ENCODE data around the gene ORMDL3. TPM values are rescaled to one million over a fixed set of nuclear protein-coding genes. Genes with fewer than 3 reads are reported as not detected.

The ORMDL3 gene, protein sequence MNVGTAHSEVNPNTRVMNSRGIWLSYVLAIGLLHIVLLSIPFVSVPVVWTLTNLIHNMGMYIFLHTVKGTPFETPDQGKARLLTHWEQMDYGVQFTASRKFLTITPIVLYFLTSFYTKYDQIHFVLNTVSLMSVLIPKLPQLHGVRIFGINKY
- 33.5 to 42.6 TPM (median 40.8 TPM) in 5 replicates for total RNA-seq (2022; extraction: Qiagen RNA extraction)

DNA sequence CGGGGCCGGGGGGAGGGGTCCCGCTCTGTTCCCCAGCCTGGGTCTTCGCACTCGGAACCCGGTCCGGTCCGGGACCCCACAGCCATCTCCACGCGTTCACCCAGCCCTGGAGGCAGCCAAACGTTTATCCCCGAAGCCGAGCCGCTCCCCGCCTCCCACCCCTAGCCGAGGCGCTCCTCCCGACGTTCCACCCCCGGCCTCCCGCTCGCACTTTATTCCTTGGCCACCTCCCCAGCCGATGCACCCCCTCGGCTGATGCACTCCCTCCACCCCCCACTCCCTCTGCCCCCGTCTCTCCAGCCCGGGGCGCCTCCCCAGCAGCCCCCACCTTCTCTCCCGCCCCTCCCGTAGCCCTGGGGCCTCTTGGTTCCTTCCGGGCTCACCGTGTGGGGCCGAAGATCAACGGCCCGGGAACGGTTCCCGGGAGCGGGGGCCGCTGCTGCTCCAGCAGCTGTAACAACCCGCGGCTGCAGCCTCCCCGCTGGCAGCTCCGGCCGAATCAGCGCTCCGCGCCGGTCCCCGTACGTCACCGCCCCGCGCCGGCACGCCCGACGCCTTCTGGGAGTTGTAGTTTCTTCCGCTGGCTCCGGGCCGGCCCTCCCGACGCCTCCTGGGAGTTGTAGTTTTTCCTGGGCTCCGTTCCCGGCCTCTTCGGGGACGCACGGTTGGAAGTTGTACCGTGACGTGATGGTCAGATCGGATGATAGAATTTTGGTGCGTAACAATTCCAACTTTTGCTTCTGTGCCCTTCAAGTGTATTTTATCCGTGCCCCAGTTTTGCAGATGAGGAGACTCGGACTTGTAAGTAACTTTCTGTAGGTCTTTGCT, at the start of gene ORMDL3, which contains the start of gene LRRC3C:
Gene ORMDL3 (minus strand): TSS at position 501 of the 828 bp plus-strand sequence. CDS start 3,398 bp downstream, outside the sequence.
Gene LRRC3C (plus strand): TSS at position 632 of the 828 bp plus-strand sequence. CDS start 13,792 bp downstream, outside the sequence.

DNA sequence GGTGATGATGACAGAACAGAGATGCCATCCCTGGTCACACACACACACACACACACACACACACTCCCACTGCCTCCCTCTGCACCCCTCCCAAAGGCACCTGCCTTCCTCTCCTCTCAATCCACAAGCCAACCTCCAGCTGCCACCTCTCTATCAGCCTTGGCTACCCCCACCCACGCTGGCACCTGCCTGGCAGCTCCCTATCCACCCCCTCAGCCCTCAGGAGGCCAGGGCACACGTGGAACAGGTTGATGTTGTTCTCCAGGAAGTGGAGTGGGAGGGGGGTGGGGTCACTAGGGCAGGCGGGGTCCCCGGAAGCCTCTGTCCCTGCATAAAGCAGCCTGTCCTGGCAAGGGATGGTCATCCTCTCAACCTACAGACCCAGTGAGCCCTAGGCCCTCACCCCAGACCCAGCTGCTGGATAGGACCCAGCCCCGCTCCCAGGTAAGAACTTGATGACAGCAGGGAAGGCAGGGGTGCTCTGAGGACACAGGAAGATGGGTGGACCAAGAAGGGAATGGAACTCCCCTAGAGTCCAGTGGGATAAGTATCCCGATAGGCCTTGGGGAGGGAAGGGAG, 35.3 kb upstream of the ORMDL3 start, which contains the start of gene GSDMA:
Gene GSDMA (plus strand): TSS at position 363 of the 579 bp plus-strand sequence. CDS start 2,684 bp downstream, outside the sequence.

Other genes starting within 250 kb of the ORMDL3 start
- gene PGAP3, start 239.5 kb downstream of the ORMDL3 start, total RNA-seq (2022; extraction: Qiagen RNA extraction): 7.8 to 8.6 TPM (median 8.0 TPM) in 5 replicates
- gene ERBB2, start 227.5 kb downstream of the ORMDL3 start, total RNA-seq (2022; extraction: Qiagen RNA extraction): 29.9 to 37.8 TPM (median 33.7 TPM) in 5 replicates
- 78.2 to 96.6 TPM (median 90.3 TPM) in 5 replicates for gene MIEN1, start 197.1 kb downstream of the ORMDL3 start, total RNA-seq (2022; extraction: Qiagen RNA extraction)
- 3.1 to 5.2 TPM (median 3.9 TPM) in 5 replicates for gene GRB7, start 189.7 kb downstream of the ORMDL3 start, total RNA-seq (2022; extraction: Qiagen RNA extraction)
- gene IKZF3, start 63.3 kb downstream of the ORMDL3 start, total RNA-seq (2022; extraction: Qiagen RNA extraction): not detected in 5 replicates
- not detected in 5 replicates for gene ZPBP2, start 59.4 kb downstream of the ORMDL3 start, total RNA-seq (2022; extraction: Qiagen RNA extraction)
- gene GSDMB, start 9.0 kb downstream of the ORMDL3 start, total RNA-seq (2022; extraction: Qiagen RNA extraction): 1.3 to 2.8 TPM (median 2.2 TPM) in 5 replicates
- gene LRRC3C, start 131 bp upstream of the ORMDL3 start, total RNA-seq (2022; extraction: Qiagen RNA extraction): not detected in 5 replicates
- gene GSDMA, start 35.4 kb upstream of the ORMDL3 start, total RNA-seq (2022; extraction: Qiagen RNA extraction): not detected in 5 replicates
- 159 to 170 TPM (median 169 TPM) in 5 replicates for gene PSMD3, start 53.2 kb upstream of the ORMDL3 start, total RNA-seq (2022; extraction: Qiagen RNA extraction)
- 0.22 to 1.2 TPM (median 0.77 TPM) in 5 replicates for gene CSF3, start 87.8 kb upstream of the ORMDL3 start, total RNA-seq (2022; extraction: Qiagen RNA extraction)
- 52.9 to 61.8 TPM (median 56.7 TPM) in 5 replicates for gene MED24, start 126.8 kb upstream of the ORMDL3 start, total RNA-seq (2022; extraction: Qiagen RNA extraction)
- gene THRA, start 135.4 kb upstream of the ORMDL3 start, total RNA-seq (2022; extraction: Qiagen RNA extraction): 23.9 to 31.0 TPM (median 29.2 TPM) in 5 replicates
- 8.6 to 10.5 TPM (median 10.2 TPM) in 5 replicates for gene NR1D1, start 173.0 kb upstream of the ORMDL3 start, total RNA-seq (2022; extraction: Qiagen RNA extraction)
- 60.6 to 69.1 TPM (median 64.3 TPM) in 5 replicates for gene MSL1, start 194.4 kb upstream of the ORMDL3 start, total RNA-seq (2022; extraction: Qiagen RNA extraction)
- 43.0 to 55.6 TPM (median 45.3 TPM) in 5 replicates for gene CASC3, start 212.9 kb upstream of the ORMDL3 start, total RNA-seq (2022; extraction: Qiagen RNA extraction)
- gene RAPGEFL1, start 249.9 kb upstream of the ORMDL3 start, total RNA-seq (2022; extraction: Qiagen RNA extraction): 2.2 to 3.0 TPM (median 2.8 TPM) in 5 replicates